ENCODE results near the gene ANKRD13C.
"Not testable (repeated sequence)": the region's sequence is repeated elsewhere in the genome, so short reads cannot be mapped to it uniquely, and the experiment has no call there.

DNA sequence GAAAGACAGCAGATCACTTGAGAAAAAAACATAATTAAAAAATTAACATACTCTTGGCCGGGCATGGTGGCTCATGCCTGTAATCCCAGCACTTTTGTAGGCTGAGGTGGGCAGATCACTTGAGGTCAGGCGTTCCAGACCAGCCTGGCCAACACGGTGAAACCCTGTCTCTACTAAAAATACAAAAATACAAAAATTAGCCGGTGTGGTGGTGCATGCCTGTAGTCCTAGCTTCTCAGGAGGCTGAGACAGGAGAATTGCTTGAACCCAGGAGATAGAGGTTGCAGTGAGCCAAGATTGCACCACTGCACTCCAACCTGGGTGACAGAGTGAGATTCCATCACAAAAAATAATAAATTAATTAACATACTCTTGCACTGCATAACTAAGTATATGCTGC, 4.7 kb downstream of the ANKRD13C start:
- TF ChIP-seq ZNF274 (IDR thresholded peaks at IDR 0.05; ENCODE audit: low read depth, low read length); YY1 (IDR thresholded peaks at IDR 0.05; ENCODE audit: insufficient read depth, insufficient read length); SUZ12 (IDR thresholded peaks at IDR 0.05; ENCODE audit: extremely low read depth, insufficient read depth, insufficient read length): not testable (repeated sequence)

All from NT2/D1 (cell line).